ENCODE data around the gene PRIMA1.

PRIMA1 gene

DNA sequence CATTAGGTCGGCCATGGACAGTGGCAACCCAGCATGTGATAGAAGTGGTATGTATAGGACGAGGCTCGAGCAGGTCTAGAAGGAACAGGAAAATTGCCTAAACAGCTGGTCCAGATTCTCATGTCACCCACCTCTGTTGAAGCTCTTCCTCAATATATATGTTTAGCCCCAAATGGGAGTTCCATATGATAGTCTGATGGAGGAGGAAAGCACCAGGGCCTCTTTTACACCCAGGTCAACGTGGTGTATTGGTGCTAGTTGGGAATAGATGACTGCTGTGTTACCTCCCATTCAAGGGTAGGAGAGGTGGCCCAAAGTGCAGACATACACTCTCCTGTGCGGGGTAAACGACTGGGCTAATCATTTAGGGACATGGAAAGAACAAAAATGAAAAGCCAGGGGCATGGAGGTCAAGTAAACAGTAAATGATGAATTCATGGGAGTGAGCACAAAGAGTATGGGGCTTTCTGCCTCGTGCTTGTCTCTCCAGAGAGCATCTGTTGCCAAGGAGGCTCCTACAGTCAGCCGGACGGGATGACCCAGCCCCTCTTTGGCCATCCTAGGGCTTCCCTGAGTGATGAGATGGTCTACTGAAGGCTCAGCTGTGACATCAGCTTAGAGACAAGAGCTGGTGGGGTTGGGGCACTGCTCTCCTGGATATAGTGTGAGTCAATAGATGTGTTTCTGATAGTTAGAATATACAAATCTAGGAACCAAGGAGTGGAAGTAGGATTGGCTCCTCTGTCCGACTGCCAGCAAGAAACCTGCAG, 5.5 kb upstream of the PRIMA1 start:
- no peak for DNase-seq

DNA sequence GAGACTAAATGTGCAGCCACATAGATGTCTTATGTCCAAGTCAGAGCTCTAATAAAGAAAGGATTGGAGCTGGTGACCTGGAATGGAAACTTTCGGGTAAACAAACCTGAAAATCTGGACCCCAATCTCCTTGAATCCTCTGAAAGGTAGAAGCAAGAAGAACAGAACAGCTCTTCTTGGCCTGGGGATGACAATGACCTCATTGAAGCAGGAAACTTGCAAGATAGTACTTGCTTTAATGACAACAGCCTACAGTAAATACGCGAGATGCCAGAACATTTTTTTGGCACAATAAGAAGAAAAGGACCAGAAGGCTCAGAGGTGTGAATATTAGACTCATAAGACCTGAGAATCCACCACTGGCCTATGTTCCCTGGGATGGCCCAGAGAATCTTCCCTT, 4.1 kb upstream of the PRIMA1 start:
- no peak for DNase-seq

DNA sequence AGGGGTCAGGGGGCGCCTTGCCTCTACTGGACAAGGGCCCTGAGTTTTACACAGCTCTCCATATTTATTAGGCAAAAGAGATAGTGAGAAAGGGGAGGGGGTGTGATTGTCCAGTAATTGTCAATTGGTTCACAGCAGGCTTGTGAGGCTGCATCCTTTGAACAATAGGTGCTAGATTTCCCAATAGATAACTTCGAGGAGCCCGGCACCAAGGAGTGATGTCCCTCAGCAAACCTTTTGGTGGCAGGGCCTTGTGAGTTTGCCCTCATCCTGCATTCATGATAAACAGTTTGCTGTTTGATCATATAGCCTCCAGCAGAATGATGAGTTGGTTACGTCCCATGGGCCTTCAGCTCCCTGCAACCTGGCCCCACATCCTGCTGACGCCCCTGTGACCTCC, 2.7 kb upstream of the PRIMA1 start:
- DNase-seq = no peak

DNA sequence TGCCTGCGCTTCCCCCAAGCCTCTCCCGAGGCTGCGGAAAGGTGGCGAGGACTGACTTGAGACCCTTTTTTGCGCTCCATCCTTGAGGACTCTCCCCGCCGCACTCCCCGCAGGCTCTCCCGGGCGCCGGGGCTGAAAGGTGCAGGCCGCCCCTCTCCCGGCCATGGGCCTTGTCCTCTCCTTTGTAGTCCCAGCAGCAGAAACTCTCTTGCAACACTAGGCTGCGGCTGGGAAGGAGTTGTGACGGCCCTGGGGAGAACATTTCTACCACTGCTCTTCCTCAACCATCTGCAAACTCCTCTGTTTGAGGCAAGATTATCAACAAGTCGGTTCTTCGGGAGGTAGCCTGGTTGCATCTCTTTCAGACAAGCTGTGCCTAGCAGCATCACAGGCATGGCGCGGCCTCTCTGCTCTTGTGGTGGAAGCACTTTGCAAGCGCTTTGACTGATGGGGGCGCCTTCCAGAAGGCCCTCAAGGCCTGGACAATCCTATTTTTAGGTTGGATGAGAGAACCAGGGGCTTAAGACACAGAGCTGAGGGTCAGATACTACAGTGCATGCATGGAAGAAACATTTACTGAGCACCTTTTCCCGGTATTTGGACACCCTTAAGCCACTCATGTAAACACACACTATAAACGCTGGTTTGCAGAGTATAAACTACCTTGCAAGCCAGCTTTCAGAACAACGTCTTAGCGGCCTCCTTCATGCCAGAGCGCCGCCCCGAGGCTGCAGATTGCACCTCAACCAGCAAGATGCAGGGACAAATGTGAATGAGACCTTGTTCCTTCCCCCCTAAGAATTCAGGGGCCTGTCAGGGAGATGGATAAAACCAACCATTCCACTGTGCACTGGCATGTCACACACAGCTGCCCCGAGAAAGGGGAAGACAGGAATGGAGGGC, 1.2 kb upstream of the PRIMA1 start:
- no peak for DNase-seq

DNA sequence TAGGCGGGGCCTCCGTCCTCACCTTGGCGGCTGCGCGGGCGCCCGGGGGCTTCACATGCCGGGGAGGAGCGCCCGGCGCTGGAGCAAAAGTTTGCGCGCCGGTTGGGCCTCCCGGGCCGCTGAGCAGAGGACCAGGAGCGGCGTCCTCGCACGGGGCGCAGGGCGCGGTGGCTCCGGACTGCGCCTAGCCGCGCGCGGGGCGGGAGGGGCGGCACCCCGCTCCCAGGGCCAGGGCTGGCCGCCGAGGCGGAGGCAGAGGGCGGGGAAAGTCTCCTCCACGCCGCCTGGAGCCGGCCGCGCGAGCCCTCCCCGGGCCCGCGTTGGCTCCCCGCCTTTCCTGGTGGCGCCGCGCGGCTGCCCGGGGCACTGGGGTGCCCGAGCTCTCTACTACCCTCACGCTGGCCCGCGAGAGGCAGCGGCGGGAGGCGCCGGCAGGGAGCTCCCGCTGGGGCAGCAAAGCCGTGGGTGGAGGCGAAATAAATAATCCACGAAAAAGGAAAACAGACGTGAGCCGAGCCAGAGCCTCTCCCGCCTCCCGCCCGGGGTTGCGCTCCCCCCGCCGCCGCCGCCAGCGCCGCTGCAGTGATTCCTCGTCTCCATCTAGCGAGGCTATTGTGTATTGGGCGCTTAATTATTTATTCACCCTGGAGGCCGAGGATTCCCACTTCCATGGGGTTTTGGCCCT, 400 bp upstream of the PRIMA1 start:
- DNase-seq = peak; percentile 50

DNA sequence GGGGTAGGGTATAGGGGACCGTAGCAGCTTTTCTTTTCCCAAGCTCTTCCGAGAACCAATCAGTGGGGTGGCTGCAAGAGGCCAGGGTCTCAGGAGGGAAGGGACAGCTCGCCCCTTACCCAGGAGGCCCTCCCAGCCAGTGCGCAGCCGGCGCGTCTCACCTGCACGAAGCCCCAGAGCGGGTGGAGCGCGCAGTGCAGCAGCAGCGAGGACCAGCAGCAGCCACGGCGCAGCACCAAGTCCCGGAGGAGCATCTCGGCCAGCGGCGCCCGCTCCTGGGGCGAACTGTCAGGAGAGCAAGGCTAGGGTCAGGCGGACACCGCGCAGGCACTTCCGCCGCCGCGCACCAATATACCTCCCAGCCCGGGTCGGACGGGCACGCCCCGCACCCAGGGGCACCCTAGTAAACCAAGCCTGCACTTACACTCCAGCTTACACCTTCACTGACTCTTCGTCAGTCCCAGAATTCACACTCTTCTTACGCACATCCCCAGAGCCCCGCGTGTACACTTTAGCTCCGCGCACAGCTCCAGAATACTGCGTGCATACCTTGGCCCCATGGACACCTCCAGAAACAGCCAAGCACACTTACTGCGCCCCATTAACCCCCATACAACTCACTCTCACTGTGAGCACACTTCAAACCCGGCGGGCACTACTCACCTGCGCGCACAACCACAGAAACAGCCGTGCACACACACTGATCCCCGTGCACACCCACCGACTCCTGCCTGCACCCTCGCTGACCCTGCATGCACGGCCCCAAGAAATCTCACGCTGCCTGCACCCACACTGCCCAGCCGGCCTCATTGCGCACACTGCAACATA, 606 bp downstream of the PRIMA1 start:
- no peak for DNase-seq

DNA sequence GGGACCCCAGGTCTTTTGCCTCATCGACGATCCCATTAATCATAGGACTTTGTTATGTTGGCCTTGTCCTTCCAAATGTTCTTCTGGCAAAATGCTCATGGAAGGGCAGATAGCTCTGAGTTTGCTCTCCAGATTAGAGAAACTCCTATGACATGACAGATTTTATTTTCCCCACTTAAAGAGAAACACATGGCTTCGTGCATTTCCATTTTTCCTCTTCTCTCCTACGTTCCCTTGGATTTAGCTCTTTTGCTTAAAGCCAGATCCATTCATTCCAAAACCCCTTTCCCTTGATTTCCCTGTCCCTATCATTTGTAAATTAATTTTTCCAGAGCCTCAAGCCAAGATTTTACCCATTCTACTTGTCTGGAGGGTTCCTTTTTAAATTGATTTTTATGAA, 2.9 kb downstream of the PRIMA1 start:
- DNase-seq = no peak

DNA sequence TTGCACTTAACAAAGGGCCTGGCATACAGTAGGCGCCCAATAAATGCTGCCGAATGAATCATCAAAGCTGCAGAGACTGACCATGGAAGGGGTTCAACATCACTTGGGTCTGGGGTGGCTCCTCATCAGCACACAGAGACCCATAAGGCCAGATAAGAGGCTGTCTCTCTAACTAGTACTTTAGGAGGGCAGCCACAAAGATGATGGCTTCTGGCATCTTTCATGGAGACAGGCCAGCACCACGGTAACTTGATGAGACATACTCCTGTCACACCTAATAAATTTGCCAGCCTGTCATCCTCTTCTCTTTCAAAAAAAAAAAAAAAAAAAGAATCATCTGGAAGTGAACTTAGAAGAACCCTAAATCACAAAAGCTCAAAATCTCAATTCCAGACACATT, 3.4 kb downstream of the PRIMA1 start:
- DNase-seq = no peak

DNA sequence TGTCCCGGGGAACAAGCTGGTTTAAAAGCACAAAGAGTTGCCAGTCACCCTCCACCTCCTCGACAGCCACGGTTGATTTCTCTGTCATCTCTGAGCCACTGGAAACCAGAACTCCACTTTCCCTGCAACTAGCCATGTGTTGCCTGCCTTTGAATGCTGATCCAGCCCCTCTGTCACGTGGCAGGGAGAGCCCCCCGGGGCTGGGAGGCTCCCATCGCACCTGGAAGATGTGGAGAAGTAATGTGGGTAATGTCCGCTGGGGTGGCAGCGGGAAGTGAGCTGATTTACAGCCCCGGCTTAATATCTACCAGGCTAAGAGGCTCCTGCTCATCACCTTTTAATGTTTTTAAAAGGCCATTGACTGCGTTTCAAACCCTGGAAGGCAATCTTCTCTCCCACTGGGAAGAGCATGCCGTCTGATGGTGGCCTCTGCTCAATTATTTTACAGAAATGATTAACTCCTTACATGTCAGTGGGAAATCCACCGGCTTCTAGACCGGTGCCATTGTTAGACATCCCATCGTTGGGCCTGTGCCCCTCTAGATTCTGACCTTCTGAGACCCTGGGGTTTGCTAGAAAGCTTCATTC, 7.4 kb downstream of the PRIMA1 start:
- no peak for DNase-seq

DNA sequence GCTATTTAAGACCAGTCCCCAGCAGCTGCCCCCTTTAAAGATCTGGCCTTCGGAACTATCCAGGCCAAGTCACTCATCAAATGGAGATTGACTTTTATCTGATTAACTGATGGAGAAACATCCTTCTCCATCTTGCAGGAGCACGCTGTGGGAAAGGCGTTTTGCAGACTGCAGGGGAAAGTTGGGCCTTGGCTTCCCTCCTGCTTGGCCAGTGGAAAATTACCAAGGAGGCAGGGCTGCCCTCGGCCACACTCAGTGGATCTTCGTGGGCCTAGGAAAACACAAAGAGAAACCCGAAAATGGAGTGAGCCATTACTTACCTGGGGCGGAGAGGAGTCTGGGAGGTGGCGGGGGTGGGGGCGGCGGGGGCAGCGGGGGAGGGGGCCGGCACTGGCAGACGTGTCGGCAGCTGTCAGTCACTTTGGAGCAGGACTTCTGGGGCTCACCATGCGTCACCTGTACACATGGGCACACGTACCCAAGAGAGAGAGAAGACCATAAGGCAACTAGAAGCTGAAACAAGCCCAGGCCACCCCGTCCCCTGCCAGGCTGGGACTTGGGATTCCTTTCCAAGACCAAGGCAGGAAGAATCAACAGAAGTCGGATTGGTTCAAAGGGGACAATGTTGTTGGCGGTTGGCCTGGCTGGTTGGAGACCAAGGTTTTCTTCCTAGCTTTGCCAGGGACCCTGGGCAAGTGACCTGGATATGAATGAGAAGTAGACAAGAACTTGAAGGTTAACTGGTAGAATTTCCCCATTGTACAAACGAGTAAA, 9.2 kb downstream of the PRIMA1 start:
- no peak for DNase-seq

DNA sequence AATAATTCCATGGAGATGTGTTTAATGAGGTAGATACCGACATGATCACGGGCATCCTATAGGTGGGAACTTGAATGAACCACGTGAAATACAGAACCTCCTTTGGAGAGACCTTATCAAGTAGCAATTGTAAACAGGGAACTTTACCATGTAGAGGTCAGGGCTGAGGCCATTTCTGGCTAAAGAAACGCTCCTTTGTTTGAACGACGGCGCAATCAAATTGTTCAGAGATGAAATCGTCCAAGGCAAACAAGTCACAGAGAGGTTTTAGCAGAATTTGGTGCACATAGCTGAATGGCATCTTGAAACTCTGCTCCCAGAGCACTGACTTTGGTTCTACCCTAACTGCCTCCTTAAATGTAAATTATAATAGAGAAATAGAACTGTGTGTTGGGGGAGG, 9.8 kb downstream of the PRIMA1 start:
- no peak for DNase-seq

DNA sequence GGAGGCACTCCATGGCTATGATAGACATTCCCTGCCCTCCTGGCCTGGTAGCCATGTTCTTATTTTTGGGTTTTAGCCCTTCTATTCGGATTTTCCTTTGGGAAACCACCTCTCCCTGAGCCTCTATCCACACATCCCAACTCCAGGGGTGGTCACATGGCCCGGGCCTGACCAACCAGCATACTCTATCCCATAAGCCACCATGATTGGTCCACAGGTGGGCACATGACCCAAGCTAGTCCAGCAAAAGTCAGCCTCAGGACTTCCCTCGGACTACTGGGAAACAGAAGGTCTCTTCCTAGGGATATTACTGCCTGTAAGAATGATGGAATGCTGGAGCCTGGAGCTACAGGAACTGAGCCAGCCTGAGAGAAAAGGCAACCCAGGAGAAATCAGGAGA, 12.5 kb downstream of the PRIMA1 start:
- DNase-seq = no peak

DNA sequence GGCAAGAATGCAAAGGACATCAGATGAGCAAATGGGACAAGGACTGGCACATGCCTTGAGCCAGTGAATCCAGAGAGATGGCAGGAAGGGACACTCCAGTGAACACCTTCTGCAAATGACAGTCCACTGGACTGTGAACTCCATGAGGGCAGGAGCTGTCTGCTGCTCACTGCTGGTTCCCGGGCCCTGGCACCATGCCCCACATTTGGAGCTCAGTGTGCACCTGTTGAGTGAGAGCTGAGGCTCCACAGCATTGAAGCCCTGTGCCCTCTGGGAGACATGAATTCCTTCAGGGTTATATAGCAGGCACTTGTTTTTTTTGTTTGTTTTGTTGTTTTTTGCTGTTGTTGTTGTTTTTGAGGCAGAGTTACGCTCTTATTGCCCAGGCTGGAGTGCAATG, 13.1 kb downstream of the PRIMA1 start:
- no peak for DNase-seq

DNA sequence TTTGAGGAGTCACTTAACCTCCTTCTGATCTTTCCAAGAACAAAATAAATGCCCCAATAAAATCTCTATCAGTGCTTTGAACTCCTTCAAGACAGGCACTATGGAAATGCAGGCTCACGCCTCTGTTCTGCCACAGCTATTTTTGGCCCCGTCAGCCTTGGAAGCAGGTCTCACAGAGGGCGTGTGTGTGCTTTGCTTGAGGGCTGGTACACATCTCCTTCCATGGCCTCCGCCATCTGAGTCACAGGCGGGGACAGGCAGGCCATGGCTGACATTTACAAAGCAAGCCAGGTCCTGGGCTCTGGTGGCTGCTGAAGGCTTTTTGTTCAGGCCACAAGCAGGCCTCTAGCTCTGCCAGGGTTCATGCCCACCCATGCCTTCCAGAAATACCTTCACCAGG, 16.0 kb downstream of the PRIMA1 start:
- DNase-seq = no peak

DNA sequence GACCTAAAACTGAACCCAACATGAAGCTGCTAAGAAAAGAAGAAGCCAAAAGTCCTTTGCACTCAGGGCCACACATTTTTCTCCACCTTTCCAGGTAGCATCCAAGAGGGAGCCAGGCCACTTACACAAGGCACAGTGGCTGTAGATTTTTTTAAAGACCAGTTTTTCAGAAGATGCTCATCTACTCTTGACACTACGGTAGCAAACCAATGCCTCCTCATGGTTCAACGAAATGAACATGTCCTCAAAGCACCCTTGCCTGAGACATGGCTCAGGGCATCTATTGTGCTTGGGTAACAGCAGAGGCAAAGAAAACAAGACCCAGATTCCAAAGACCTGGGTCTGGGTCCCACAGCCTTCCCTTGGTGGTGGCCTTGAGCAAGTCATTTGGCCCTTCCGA, 22.3 kb downstream of the PRIMA1 start:
- no peak for DNase-seq

DNA sequence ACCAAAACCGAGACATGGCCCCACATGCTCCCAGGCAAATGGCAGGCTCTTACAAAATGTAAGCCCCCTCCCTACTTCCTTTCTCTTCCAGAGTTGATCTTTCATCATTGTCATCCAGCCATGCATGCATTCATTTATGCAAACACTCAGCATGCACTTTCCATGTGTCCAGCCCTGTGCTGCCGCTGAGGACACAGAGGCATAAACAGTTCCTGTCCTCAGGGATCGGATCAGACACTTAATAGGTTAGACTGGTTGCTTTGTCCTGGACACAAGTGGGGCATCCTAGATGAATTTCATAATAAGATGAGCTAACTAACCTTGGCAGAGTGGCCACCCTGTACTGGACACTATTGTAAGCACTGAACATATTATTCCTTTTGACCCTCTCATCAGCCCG, 23.1 kb downstream of the PRIMA1 start:
- no peak for DNase-seq

DNA sequence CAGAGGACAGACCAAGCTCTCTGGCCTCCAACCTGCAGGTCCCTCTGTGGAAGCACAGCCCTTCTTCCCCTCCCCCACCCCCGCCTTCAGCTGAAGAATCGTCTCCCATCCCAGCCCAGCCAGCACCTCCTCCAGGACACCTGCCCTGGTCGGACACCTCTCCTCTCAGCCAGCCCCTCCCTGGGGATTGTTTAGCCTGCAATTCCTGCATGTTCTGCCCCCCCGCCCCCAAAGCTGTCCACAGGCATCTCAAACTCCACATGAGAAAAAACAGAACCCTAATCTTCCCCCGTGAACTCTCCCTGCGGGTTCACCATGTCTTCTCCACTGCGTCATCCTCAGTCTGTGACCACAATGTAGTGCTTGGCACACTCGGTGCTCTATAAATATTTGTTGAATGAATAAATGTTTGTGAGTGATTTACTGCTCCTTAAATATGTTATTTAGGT, 24.1 kb downstream of the PRIMA1 start:
- no peak for DNase-seq

DNA sequence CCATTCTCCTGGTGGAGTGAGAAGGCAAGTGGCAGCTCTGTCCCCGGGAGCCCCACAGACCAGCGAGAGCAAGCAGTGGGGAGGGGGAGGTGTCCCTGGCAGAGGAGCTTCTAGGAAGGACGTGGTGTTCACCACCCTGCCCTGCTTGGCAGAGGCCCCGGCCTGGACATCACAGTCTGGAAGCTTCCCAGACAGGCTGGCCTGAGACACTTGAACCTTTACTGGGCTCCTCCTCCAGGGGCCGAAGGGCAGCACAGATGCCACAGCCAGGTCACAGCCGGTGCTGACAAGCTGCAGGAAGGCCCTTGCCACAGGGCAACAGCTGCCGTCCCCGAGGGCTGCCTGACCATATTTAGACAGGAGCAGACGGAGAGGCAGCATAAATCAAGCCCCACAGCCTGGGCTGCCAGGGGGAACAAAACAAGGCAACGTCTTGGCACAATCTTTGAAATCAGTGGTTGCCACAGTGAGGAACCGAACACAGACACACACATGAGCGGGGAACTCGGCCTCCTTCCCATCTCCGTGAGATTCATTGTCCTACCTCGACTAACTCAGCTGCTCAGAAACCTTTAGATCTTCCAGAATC, 28.5 kb downstream of the PRIMA1 start:
- DNase-seq = no peak

DNA sequence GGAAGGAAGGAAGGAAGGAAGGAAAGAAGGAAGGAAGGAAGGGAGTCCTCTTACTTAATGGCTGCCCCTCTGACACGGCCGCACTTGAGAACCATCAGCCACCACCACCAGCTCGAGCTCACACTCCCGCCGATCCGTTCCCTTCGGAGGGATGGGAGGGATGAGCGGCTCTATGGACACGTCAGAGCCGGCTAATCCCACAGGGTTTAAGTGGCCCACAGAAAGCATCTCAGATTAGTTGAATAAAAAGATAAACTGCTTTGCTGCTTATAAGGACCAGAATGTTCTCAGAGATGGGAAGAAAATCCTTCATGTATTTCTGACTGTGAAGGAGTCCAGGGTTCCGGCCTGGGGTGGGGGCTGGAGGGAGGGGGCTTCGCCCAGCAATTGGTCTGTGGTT, 31.1 kb downstream of the PRIMA1 start:
- DNase-seq = no peak

DNA sequence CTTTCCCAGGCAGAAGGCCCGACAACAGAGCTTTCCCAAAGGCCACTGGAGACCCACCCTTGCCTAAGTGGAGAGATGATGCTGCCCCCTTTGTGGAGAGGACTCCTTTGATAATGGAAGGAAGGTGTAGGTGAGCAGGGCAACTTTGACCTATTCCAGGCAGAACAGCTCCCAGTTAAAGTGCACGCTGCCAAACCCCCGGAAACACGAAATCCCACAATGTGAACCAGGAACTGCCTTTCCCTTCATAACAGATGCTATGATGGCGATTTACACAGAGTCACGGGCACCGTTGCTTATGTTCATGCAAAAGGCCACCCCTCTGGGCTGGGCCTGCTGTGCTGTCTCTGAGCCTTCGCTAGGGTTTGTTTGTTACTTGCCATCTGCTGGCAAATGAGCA, 34.6 kb downstream of the PRIMA1 start:
- no peak for DNase-seq

DNA sequence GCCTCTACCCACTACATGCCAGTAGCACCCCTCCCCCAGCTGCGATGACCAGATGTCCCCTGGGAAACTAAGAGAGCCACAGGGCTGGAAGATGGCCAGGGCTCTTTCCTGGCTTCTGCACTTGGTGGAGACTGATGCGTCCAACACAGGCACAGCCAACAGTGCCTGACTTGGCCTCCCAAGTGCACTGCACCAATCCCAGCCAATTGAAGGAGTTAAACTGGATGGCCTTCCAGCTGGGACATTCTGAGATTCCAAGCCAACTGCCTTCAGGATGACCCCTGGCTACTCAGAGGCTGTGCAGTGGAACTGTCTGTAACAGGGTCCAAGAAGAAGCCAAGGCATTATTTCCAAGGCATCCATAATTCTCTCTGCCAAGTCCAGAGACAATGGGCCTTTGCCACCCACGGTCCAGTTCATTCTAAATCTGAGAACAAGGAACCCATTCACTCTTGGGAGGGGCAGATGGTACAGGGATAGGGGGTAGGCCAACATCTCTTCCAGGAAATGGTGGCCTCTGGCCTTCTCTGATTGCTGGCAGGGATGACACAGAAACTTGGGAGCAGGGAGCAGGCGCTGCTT, 35.2 kb downstream of the PRIMA1 start:
- no peak for DNase-seq

Data from NCI-H2107 (cell line).